Right lobe of liver (tissue), 4 donors: ENCODE measurements around the gene NDUFA3.

ENCODE experiments used
- CTCF ChIP-seq, 4 donors: fragments of 200-600 bp in 3 of 4; fragments of 450-650 bp in 1 of 4; IDR thresholded peaks; one replicate each; pipeline versions ENCODE4 v1.5.1 to v1.8.0; 2016 to 2022; ENCODE audit warnings: antibody characterized with exemption in 4 of 4, mild to moderate bottlenecking in 2 of 4
- POLR2A ChIP-seq: fragments of 450-650 bp; IDR thresholded peaks from one replicate; pipeline ENCODE4 v1.6.1; 2017; ENCODE audit warnings: antibody characterized with exemption, mild to moderate bottlenecking
- donor health status: DM: no; HTN: no; CAD: no.
- donor health status: DM: no; HTN: no; CAD: no.
- donor health status: DM: no; HTN: yes; CAD: no.

- TF ChIP-seq CTCF (IDR thresholded peaks at IDR 0.05), result no peak
- peak; percentile 54 for TF ChIP-seq POLR2A
Observed at GRCh38 chr19:54102421-54103169, at the start of gene NDUFA3.
